GM12892 (cell line): ENCODE data around the gene LIPA.

Experiments used
- POLR2A ChIP-seq: IDR thresholded peaks from 2 replicates; pipeline ENCODE4 v1.6.1; 2011; ENCODE audit warnings: low read depth, low read length, control low read depth
- POLR2AphosphoS5 ChIP-seq: IDR thresholded peaks from 2 replicates; pipeline ENCODE4 v1.6.1; 2011; ENCODE audit warnings: low read depth, low read length, control low read depth
- TAF1 ChIP-seq: IDR thresholded peaks from 2 replicates; pipeline ENCODE4 v1.6.1; 2011; ENCODE audit warnings: low read depth, mild to moderate bottlenecking, control low read depth, low read length, borderline replicate concordance

GRCh38 chr10:89165923-89166322, 85.7 kb downstream of the LIPA start:
- TF ChIP-seq TAF1 (no peak), POLR2AphosphoS5 (no peak), POLR2A (no peak)
